ENCODE data around the gene CHN2. TPM values are rescaled to one million over a fixed set of nuclear protein-coding genes. Genes with fewer than 3 reads are reported as not detected.

The CHN2 gene
- total RNA-seq, 1 donor: 0.81 TPM

GRCh38 chr7:29343399-29343798, 148.8 kb downstream of the CHN2 start:
- no peak for TF ChIP-seq CTCF (IDR thresholded peaks at IDR 0.05; ENCODE audit: insufficient read depth, low read length)
- H3K4me3 ChIP-seq (ENCODE audit: low read depth, low read length): no peak overlapping the region
- DNase-seq (ENCODE audit: low read depth): no peak

GRCh38 chr7:29344334-29344978, 149.9 kb downstream of the CHN2 start:
- TF ChIP-seq CTCF (IDR thresholded peaks at IDR 0.05; ENCODE audit: insufficient read depth, low read length): no peak
- no peak overlapping the region for H3K4me3 ChIP-seq (ENCODE audit: low read depth, low read length)
- DNase-seq (ENCODE audit: low read depth): no peak

- DNase-seq (ENCODE audit: low read depth): peak; percentile 40
- peak; percentile 51 for TF ChIP-seq CTCF (IDR thresholded peaks at IDR 0.05; ENCODE audit: insufficient read depth, low read length)
- H3K4me3 ChIP-seq (ENCODE audit: low read depth, low read length): no peak overlapping the region
These were observed 151.0 kb downstream of the CHN2 start for GRCh38 chr7:29345590-29345989.

- H3K4me3 ChIP-seq (ENCODE audit: low read depth, low read length): no peak overlapping the region
- TF ChIP-seq CTCF (IDR thresholded peaks at IDR 0.05; ENCODE audit: insufficient read depth, low read length): no peak
- DNase-seq (ENCODE audit: low read depth): no peak
These were observed 151.8 kb downstream of the CHN2 start for GRCh38 chr7:29346231-29346978.

- H3K4me3 ChIP-seq (ENCODE audit: low read depth, low read length): no peak overlapping the region
- no peak for TF ChIP-seq CTCF (IDR thresholded peaks at IDR 0.05; ENCODE audit: insufficient read depth, low read length)
- DNase-seq (ENCODE audit: low read depth): no peak
These were observed 154.8 kb downstream of the CHN2 start for GRCh38 chr7:29349362-29349761.

- no peak for DNase-seq (ENCODE audit: low read depth)
- no peak for TF ChIP-seq CTCF (IDR thresholded peaks at IDR 0.05; ENCODE audit: insufficient read depth, low read length)
- no peak overlapping the region for H3K4me3 ChIP-seq (ENCODE audit: low read depth, low read length)
These were observed 155.8 kb downstream of the CHN2 start for GRCh38 chr7:29350351-29350750.
